GM10266 (cell line): Measurements from ENCODE around the gene ABI1.

Experiments
- DNase-seq: peaks from one replicate; pipeline ENCODE4 v3.0.0; 2012; ENCODE audit errors: extremely low spot score
- CTCF ChIP-seq: IDR thresholded peaks from 2 replicates; pipeline ENCODE4 v1.5.1; 2012; ENCODE audit warnings: mild to moderate bottlenecking, low read depth; ENCODE audit not compliant: control insufficient read depth, insufficient read depth; ENCODE audit errors: missing control alignments

ABI1 gene

GRCh38 chr10:26843736-26844135, 17.0 kb downstream of the ABI1 start:
- no peak for TF ChIP-seq CTCF
- DNase-seq = no peak

- TF ChIP-seq CTCF = no peak
- DNase-seq = no peak
These were observed 18.9 kb downstream of the ABI1 start for GRCh38 chr10:26841733-26842317.

GRCh38 chr10:26840938-26841732, 19.6 kb downstream of the ABI1 start:
- DNase-seq = no peak
- no peak for TF ChIP-seq CTCF

GRCh38 chr10:26839966-26840627, 20.7 kb downstream of the ABI1 start:
- no peak for DNase-seq
- no peak for TF ChIP-seq CTCF

- no peak for DNase-seq
- no peak for TF ChIP-seq CTCF
These were observed 23.6 kb downstream of the ABI1 start for GRCh38 chr10:26837139-26837538.

GRCh38 chr10:26835025-26835424, 25.7 kb downstream of the ABI1 start:
- DNase-seq = no peak

More at GRCh38 chr10:26835025-26835424, 25.7 kb downstream of the ABI1 start:
- no peak for TF ChIP-seq CTCF
